ENCODE measurements around the gene HYAL4.
"Not testable (repeated sequence)": the region's sequence is repeated elsewhere in the genome, so short reads cannot be mapped to it uniquely, and the experiment has no call there.

DNA sequence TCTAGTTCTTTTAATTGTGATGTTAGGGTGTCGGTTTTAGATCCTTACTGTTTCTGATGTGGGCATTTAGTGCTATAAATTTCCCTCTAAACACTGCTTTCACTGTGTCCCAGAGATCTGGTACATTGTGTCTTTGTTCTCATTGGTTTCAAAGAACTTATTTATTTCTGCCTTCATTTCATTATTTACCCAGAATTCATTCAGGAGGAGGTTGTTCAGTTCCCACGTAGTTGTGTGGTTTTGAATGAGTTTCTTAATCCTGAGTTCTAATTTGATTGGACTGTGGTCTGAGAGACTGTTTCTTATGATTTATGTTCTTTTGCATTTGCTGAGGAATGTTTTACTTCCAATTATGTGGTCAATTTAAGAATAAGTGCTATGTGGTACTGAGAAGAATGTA, 9.3 kb downstream of the HYAL4 start:
- not testable (repeated sequence) for TF ChIP-seq EZH2 (IDR thresholded peaks at IDR 0.05; ENCODE audit: borderline replicate concordance, low read depth, low read length, poor library complexity, severe bottlenecking)
- TF ChIP-seq, protein P1, sequence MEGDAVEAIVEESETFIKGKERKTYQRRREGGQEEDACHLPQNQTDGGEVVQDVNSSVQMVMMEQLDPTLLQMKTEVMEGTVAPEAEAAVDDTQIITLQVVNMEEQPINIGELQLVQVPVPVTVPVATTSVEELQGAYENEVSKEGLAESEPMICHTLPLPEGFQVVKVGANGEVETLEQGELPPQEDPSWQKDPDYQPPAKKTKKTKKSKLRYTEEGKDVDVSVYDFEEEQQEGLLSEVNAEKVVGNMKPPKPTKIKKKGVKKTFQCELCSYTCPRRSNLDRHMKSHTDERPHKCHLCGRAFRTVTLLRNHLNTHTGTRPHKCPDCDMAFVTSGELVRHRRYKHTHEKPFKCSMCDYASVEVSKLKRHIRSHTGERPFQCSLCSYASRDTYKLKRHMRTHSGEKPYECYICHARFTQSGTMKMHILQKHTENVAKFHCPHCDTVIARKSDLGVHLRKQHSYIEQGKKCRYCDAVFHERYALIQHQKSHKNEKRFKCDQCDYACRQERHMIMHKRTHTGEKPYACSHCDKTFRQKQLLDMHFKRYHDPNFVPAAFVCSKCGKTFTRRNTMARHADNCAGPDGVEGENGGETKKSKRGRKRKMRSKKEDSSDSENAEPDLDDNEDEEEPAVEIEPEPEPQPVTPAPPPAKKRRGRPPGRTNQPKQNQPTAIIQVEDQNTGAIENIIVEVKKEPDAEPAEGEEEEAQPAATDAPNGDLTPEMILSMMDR (conservative IDR thresholded peaks at IDR 0.05; ENCODE audit: low read depth, low read length), result not testable (repeated sequence)
